GM19468 (cell line): ENCODE measurements around the gene CARMIL1.
A peak's percentile ranks its signal among the peaks of the same experiment; 100 is the strongest.

ENCODE experiments used
- ATAC-seq: cut with Tn5 transposase; IDR thresholded peaks from one replicate; pipeline ENCODE4 v1.9.1; 2021; ENCODE audit warnings: mild to moderate bottlenecking, moderate library complexity, moderate number of reproducible peaks; ENCODE audit not compliant: unreplicated experiment; ENCODE audit errors: extremely low read depth

The CARMIL1 gene

GRCh38 chr6:25536781-25537180, 257.6 kb downstream of the CARMIL1 start:
- no peak for ATAC-seq

- ATAC-seq = peak; percentile 36
Measured at GRCh38 chr6:25537349-25538018, 258.3 kb downstream of the CARMIL1 start.

- no peak for ATAC-seq
Measured at GRCh38 chr6:25541228-25541627, 262.1 kb downstream of the CARMIL1 start.

- ATAC-seq = no peak
Measured at GRCh38 chr6:25542984-25543910, 264.1 kb downstream of the CARMIL1 start.

GRCh38 chr6:25544833-25545232, 265.7 kb downstream of the CARMIL1 start:
- no peak for ATAC-seq

GRCh38 chr6:25547797-25548196, 268.6 kb downstream of the CARMIL1 start:
- ATAC-seq = no peak

- no peak for ATAC-seq
Measured at GRCh38 chr6:25548451-25548850, 269.3 kb downstream of the CARMIL1 start.

- ATAC-seq = no peak
Measured at GRCh38 chr6:25550631-25551030, 271.5 kb downstream of the CARMIL1 start.

DNA sequence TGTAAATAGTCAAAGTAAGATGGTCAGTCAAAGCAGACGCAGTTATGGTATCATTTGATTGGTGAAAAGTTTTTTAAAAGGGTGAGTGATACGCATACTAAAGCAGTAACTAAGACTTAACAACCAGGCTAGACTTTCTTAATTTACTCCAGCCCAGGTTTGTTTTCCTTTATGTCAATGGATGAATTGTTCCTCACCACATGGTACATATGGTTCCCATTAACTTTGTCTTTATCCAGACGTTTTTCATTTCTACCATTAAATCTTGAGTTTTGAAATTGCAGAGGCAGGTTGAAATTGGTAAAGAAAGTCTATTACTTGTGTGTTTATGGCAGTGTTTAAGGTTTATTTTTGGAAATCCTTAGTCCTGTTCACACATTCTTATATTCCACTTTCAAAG, 274.3 kb downstream of the CARMIL1 start:
- ATAC-seq = no peak

DNA sequence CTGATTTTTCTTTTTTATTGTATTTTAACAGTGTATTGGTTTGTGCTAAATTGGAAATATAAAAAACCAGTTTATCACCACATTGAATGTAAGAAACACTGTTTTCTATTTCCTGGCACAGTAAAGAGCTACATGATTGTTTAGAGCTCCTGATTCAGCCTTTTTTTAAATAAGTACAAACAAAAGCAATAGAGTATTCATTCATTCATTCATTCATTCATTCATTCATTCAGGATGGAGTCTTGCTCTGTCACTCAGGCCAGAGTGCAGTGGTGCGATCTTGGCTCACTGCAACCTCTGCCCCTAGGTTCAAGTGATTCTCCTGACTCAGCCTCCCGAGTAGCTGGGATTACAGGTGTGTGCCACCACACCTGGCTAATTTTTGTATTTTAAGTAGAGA, 276.0 kb downstream of the CARMIL1 start:
- no peak for ATAC-seq

DNA sequence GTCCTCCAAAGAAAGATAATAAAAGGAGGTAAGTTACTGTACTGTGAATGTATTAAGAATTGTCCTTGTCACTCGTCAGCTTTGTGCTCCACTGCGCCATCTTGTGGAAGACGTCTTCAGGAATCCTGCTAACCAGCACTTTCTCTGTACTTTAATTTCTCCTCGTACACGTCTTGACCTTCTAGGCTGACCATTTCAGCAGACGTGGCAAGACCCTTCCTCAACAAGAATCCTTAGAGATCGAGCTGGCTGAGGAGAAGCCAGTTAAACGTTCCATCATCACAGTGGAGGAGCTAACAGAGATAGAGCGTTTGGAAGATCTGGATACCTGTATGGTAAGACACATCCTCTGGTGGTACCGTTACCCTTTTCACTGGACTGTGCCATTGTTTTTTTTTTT, 277.3 kb downstream of the CARMIL1 start:
- ATAC-seq = no peak

DNA sequence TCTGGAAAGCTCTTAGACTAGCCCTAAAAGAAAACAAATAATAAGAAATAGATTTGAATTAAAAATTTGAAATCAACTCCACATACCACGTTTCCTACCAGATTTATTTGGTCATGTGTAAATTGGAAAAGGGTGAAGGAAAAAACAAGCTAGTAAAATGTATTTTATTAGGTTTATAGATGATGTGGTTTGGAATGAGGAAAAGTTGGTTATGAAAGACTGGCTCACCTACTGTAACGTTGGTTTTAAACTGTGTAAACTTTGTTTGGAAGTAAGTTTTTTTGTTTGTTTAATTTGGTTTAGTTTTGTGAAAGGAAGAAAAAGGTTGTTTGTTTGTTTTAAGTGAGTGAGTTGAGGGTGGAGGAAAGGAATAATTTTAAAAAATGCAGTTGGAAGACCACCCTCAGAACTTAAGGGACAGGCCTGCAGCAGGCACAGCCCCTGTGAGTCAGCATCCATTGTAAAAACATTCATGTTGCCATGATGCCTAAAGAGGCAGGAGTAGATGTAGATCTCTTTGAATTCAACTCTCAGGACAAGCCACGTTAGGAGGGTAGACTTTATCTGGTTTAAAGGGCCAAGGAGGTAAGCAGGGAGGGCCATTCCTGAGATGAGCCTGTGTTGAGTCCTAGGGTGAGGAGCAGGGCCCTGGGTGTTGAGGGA, 279.1 kb downstream of the CARMIL1 start:
- ATAC-seq = no peak

GRCh38 chr6:25560865-25561264, 281.7 kb downstream of the CARMIL1 start:
- no peak for ATAC-seq

DNA sequence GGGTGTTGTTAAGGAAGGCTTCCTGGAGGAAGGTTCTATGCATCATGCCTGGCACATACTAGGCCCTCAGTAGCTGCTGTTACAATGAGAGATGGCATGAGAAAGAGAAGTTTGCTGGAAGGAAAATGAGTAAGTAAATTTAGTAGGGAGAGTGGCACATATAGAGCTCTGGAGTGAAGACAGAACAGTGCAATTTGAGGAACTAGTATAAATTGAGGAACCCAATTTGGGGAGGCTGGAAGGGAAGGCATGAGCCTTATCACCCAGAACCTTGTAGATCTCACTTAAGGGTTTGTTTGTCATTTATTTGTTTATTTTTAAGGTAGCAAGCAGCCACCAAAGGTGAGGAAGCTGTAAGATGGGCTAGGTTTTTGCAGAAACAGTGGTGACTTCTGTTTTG, 285.8 kb downstream of the CARMIL1 start:
- ATAC-seq = no peak

DNA sequence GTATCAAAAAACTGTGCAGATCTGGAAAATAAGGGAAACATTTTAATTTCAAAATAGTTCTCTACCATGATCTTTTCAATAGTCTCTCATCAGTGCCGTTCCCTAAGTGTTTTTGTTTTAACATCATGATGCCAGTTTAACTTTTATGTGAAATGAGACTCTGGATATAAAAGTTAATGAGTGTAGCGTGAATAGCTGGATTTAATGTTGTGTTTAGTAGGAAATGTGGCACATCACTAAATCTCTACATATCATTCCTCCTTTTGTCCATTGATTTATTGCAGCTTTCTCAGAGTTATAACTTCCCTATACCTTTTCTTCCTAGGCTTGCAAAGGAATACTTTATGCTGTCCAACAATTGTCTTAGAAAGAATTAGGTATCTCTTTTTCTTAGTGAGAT, 291.4 kb downstream of the CARMIL1 start:
- no peak for ATAC-seq

- ATAC-seq = no peak
Measured at GRCh38 chr6:25576919-25577318, 297.7 kb downstream of the CARMIL1 start.

DNA sequence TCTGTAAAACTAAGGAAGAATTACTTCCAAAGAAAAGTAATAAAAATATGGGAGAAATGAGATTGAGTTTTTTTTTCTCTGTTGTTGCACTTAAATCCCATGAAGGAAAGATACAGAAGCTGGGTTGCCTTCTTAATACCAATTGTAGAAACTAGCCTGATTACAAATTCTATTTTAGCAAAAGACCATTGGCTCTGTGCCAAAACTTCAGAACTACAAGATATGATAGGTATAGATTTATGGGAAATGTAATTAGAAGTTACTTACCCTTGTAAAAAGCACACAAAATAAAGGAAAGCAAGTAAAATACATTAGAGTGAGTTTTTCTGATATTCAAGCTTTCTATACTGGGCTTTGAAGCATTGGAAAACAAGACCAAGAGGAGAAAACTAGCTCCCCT, 299.4 kb downstream of the CARMIL1 start:
- ATAC-seq = no peak

GRCh38 chr6:25579391-25579883, 300.3 kb downstream of the CARMIL1 start:
- ATAC-seq = no peak

DNA sequence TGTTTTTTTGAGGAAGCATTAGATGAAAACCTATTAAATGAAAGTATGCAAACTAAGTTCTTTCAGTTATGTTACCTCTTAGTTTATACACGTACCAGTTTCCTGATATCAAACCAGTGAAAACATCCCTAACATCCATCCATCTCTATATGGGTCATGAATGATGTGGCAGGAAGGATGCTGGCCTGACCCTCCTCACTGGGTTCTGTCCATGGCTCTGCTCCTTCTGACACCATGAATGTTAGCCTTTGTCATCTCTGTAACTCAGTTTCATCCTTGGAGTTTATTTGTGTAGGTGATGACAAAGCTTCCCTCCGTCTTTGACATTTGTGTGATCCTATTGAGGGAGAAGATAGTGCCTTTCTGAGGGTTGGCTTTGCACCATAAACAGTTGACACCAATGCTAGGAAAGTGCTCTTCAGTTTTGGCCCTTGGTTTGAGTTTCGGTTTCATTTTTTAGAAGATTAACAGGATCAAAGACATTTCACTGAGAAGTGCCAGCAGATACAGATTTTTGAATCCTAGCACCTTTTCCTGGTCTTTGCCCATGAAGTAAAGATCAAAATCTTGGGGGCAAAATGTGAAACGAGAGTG, 300.8 kb downstream of the CARMIL1 start:
- no peak for ATAC-seq

DNA sequence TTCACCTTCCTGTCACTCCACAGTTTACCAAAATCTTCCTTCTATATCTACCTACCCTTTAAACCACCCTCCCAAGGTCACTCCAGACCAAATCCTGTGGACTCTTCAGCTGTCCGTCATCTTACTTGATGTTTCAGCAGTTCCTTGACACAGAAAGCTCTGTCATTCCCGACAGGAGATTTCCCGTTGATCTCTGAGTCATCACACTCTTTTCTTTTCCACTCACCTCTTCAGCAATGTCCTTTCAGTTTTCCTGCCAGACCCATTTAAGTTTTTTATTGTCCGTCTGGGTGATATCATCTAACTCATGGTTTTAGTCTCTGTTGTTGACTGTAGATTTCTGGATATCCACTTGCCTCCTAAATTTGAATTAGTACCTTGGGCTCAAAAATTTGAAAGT, 302.9 kb downstream of the CARMIL1 start:
- no peak for ATAC-seq
